ENCODE results near the gene GRIN3A.

GRIN3A gene

GRCh38 chr9:101631892-101632291, 106.6 kb downstream of the GRIN3A start:
- no peak for DNase-seq

GRCh38 chr9:101629636-101630035, 108.8 kb downstream of the GRIN3A start:
- no peak for DNase-seq

- DNase-seq = no peak
Observed at GRCh38 chr9:101628173-101628572, 110.3 kb downstream of the GRIN3A start.

GRCh38 chr9:101626295-101626694, 112.2 kb downstream of the GRIN3A start:
- DNase-seq = no peak

- no peak for DNase-seq
Observed at GRCh38 chr9:101625876-101626275, 112.6 kb downstream of the GRIN3A start.

GRCh38 chr9:101620452-101620851, 118.0 kb downstream of the GRIN3A start:
- DNase-seq = no peak

GRCh38 chr9:101618698-101619097, 119.7 kb downstream of the GRIN3A start:
- no peak for DNase-seq

- DNase-seq = no peak
Observed at GRCh38 chr9:101605547-101605946, 132.9 kb downstream of the GRIN3A start.

- DNase-seq = no peak
Observed at GRCh38 chr9:101604296-101604695, 134.2 kb downstream of the GRIN3A start.

GRCh38 chr9:101601904-101602765, 136.3 kb downstream of the GRIN3A start:
- peak in 1 of 2 experiments; percentile 57 for DNase-seq

GRCh38 chr9:101594796-101595195, 143.7 kb downstream of the GRIN3A start, which contains the start of gene PPP3R2:
PPP3R2 (minus strand) TSS chr9:101594969; CDS start chr9:101594921, 48 bp downstream.
- DNase-seq = no peak

GRCh38 chr9:101593345-101593744, 145.1 kb downstream of the GRIN3A start:
- DNase-seq = no peak

- DNase-seq = no peak
Observed at GRCh38 chr9:101592788-101593187, 145.7 kb downstream of the GRIN3A start.

GRCh38 chr9:101591787-101592446, 146.5 kb downstream of the GRIN3A start:
- DNase-seq = no peak

GRCh38 chr9:101590901-101591300, 147.5 kb downstream of the GRIN3A start:
- no peak for DNase-seq

- peak; percentile 36 to 81 for DNase-seq
Observed at GRCh38 chr9:101590074-101590473, 148.4 kb downstream of the GRIN3A start.

GRCh38 chr9:101587332-101588043, 151.0 kb downstream of the GRIN3A start:
- DNase-seq = no peak

- no peak for DNase-seq
Observed at GRCh38 chr9:101586651-101587050, 151.8 kb downstream of the GRIN3A start.

- no peak for DNase-seq
Observed at GRCh38 chr9:101585740-101586139, 152.7 kb downstream of the GRIN3A start.

GRCh38 chr9:101582553-101582952, 155.9 kb downstream of the GRIN3A start:
- DNase-seq = no peak

GRCh38 chr9:101579711-101580545, 158.5 kb downstream of the GRIN3A start:
- no peak for DNase-seq

- no peak for DNase-seq
Observed at GRCh38 chr9:101578378-101578777, 160.1 kb downstream of the GRIN3A start.

Data from SW 1271 (cell line).